Vagina (tissue), 2 donors: ENCODE measurements around the gene ATXN1. TPM values are rescaled to one million over a fixed set of nuclear protein-coding genes. Genes with fewer than 3 reads are reported as not detected.

Experiments
- DNase-seq, 2 donors: peaks; one replicate each; pipeline ENCODE4 v3.0.0-alpha.2; 2017; ENCODE audit errors: extremely low spot score in 2 of 2
- H3K27ac ChIP-seq: fragments of 200-600 bp; sonication (generic); one replicate; pipeline ENCODE4 v1.5.1; 2019
- H3K27me3 ChIP-seq: fragments of 200-600 bp; sonication (generic); one replicate; pipeline ENCODE4 v1.5.1; 2019
- H3K36me3 ChIP-seq, 2 donors: fragments of 200-600 bp; sonication (generic); one replicate each; pipeline ENCODE4 v1.5.1; 2017 to 2019
- H3K4me1 ChIP-seq: fragments of 200-600 bp; sonication (generic); one replicate; pipeline ENCODE4 v1.5.1; 2019
- H3K4me3 ChIP-seq, 2 donors: fragments of 200-600 bp; sonication (generic); 1 replicate in 1 of 2; 2 replicates in 1 of 2; pipeline ENCODE4 v1.5.1; 2016 to 2019
- H3K9me3 ChIP-seq: fragments of 200-600 bp; sonication (generic); one replicate; pipeline ENCODE4 v1.5.1; 2019
- CTCF ChIP-seq, 3 experiments: fragments of 450-650 bp in 2 of 3; fragments of 200-600 bp in 1 of 3; sonication (generic) in 1 of 3; IDR thresholded peaks; one replicate each; pipeline ENCODE4 v1.5.1; 2017 to 2019; ENCODE audit warnings: antibody characterized with exemption in 3 of 3, mild to moderate bottlenecking in 2 of 3, moderate library complexity in 2 of 3
- POLR2A ChIP-seq, 2 donors: fragments of 450-650 bp; IDR thresholded peaks; one replicate each; pipeline ENCODE4 v1.6.1; 2017; ENCODE audit warnings: antibody characterized with exemption in 2 of 2, mild to moderate bottlenecking in 2 of 2, moderate library complexity in 2 of 2
- POLR2AphosphoS5 ChIP-seq, 2 donors: sonication (generic); formaldehyde crosslinking; IDR thresholded peaks; one replicate each; pipeline ENCODE4 v1.9.0; 2017; ENCODE audit warnings: antibody characterized with exemption in 2 of 2, mild to moderate bottlenecking in 2 of 2, low read depth in 1 of 2; ENCODE audit not compliant: insufficient read depth in 1 of 2
- intact Hi-C: fragments of 100-400 bp; cut with DNase I; formaldehyde crosslinking; loops from one replicate; pipeline ENCODE4 v1.15.1; 2023
- total RNA-seq: library from RNA; depleted of rRNA; stranded (reverse); fragments of >200 nt; gene quantifications from one replicate; pipeline ENCODE4 v1.2.3, GENCODE V29; 2016

The ATXN1 gene
- total RNA-seq, 1 donor from 2014 or later: 43.2 TPM

- DNase-seq: no peak
- TF ChIP-seq POLR2AphosphoS5 (IDR thresholded peaks at IDR 0.05; ENCODE audit: insufficient read depth in 1 of 2, low read depth in 1 of 2) (no peak), CTCF (IDR thresholded peaks at IDR 0.05) (no peak), POLR2A (IDR thresholded peaks at IDR 0.05) (no peak)
- H3K36me3 ChIP-seq: no peaks in the 10 kb centered on the region
- H3K27ac ChIP-seq: no peak overlapping the region
- no peak overlapping the region for H3K4me3 ChIP-seq
- intact Hi-C loops: no loop called here
- peaks cover 12% of the 10 kb centered on the region for H3K4me1 ChIP-seq
- H3K9me3 ChIP-seq: no peaks in the 10 kb centered on the region
- H3K27me3 ChIP-seq: no peaks in the 10 kb centered on the region
Observed at GRCh38 chr6:16519265-16520242, 241.7 kb downstream of the ATXN1 start.

DNA sequence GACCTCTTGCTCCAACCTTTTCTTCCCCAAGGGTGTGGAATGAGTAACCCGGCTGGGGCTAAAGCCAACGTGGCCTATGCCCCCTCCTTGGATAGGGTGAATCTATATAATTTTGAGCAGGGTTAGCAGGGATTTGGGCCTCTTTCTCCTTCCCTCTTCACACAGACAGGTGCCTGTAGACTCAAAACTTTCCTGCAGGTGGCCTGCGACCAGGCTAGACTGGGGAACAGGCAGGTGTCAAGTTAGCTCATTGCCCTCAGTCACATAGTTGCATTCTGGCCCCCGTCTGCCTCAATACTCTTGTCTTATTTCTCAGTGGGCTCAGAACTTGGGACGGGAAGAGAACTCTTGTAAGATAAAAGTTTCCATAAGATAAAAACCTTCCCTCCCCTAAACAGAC is 243.0 kb downstream of the ATXN1 start:
- no peak for TF ChIP-seq POLR2AphosphoS5 (IDR thresholded peaks at IDR 0.05; ENCODE audit: insufficient read depth in 1 of 2, low read depth in 1 of 2)
- no peak for TF ChIP-seq CTCF (IDR thresholded peaks at IDR 0.05)
- no peak for TF ChIP-seq POLR2A (IDR thresholded peaks at IDR 0.05)
- H3K9me3 ChIP-seq: no peaks in the 10 kb centered on the region
- no peak for DNase-seq
- H3K27me3 ChIP-seq: no peaks in the 10 kb centered on the region
- H3K4me3 ChIP-seq: no peak overlapping the region
- intact Hi-C loops: no loop called here
- peaks cover 10% of the 10 kb centered on the region for H3K4me1 ChIP-seq
- no peak overlapping the region for H3K27ac ChIP-seq
- H3K36me3 ChIP-seq: no peaks in the 10 kb centered on the region

DNA sequence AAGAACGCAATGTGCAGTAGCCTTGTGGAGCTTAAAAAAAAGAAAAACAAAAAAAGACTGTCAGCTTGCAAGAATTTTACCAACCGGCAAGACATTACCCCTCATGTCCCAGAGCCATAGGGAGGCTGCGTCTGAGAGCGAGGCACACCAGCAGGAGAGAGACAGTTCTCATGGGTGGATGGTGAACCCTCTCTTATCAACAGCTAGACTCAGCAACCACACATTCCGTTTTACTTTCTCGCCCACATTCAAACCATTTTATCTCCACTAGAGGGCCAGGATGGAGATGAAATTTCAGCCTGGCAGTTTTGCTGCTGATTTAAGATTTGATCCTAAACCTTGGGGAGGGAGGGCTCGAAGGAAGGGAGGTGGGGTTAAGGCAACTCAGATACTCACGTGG is 247.0 kb downstream of the ATXN1 start:
- no peak overlapping the region for H3K27ac ChIP-seq
- H3K9me3 ChIP-seq: no peaks in the 10 kb centered on the region
- TF ChIP-seq POLR2AphosphoS5 (IDR thresholded peaks at IDR 0.05; ENCODE audit: insufficient read depth in 1 of 2, low read depth in 1 of 2) (no peak), POLR2A (IDR thresholded peaks at IDR 0.05) (no peak), CTCF (IDR thresholded peaks at IDR 0.05) (peak in 1 of 3 experiments; percentile 43)
- H3K36me3 ChIP-seq: no peaks in the 10 kb centered on the region
- intact Hi-C loops: no loop called here
- DNase-seq: no peak
- H3K27me3 ChIP-seq: no peaks in the 10 kb centered on the region
- peaks cover 36% of the 10 kb centered on the region for H3K4me1 ChIP-seq
- no peak overlapping the region for H3K4me3 ChIP-seq

GRCh38 chr6:16512544-16513290 is 248.5 kb downstream of the ATXN1 start:
- no peak overlapping the region for H3K27ac ChIP-seq

More at GRCh38 chr6:16512544-16513290, 248.5 kb downstream of the ATXN1 start:
- Histone ChIP-seq H3K27me3 (no peaks in the 10 kb centered on the region), H3K4me1 (peaks cover 36% of the 10 kb centered on the region), H3K4me3 (no peak overlapping the region), H3K36me3 (no peaks in the 10 kb centered on the region), H3K9me3 (no peaks in the 10 kb centered on the region)
- intact Hi-C loops: no loop called here
- no peak for DNase-seq
- TF ChIP-seq POLR2A (IDR thresholded peaks at IDR 0.05) (no peak), CTCF (IDR thresholded peaks at IDR 0.05) (no peak), POLR2AphosphoS5 (IDR thresholded peaks at IDR 0.05; ENCODE audit: insufficient read depth in 1 of 2, low read depth in 1 of 2) (no peak)
